C4-2B (cell line): ENCODE measurements around the gene TPK1.

Experiments
- ZFX ChIP-seq: fragments of 450-650 bp; IDR thresholded peaks from 2 replicates; pipeline ENCODE4 v1.6.1; 2017
- TF ChIP-seq, protein P1 (sequence below): fragments of 450-650 bp; conservative IDR thresholded peaks from 2 replicates; pipeline ENCODE4 v1.5.1; 2017; ENCODE audit warnings: mild to moderate bottlenecking

DNA sequence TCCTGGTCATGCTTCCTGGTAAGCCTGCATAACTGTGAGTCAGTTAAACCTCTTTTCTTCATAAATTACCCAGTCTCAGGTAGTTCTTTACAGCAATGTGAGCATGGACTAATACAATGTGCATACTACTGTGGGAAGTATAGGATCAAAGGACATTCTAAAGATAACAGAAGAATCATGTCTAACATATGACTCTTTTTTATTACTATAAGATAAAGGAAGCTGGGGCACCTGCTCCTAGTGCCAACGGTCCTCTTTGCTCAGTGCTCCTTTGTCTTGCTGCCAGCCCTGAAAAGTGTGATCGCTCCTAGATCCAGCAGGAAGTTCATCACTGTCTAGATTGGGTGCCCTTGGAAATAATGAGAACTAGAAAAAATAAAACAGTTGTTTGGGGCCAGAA, 289.1 kb downstream of the TPK1 start:
- TF ChIP-seq, protein P1, sequence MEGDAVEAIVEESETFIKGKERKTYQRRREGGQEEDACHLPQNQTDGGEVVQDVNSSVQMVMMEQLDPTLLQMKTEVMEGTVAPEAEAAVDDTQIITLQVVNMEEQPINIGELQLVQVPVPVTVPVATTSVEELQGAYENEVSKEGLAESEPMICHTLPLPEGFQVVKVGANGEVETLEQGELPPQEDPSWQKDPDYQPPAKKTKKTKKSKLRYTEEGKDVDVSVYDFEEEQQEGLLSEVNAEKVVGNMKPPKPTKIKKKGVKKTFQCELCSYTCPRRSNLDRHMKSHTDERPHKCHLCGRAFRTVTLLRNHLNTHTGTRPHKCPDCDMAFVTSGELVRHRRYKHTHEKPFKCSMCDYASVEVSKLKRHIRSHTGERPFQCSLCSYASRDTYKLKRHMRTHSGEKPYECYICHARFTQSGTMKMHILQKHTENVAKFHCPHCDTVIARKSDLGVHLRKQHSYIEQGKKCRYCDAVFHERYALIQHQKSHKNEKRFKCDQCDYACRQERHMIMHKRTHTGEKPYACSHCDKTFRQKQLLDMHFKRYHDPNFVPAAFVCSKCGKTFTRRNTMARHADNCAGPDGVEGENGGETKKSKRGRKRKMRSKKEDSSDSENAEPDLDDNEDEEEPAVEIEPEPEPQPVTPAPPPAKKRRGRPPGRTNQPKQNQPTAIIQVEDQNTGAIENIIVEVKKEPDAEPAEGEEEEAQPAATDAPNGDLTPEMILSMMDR = no peak
- no peak for TF ChIP-seq ZFX
